Vagina (tissue), 2 donors: ENCODE data around the gene C17orf100. TPM values are rescaled to one million over a fixed set of nuclear protein-coding genes. Genes with fewer than 3 reads are reported as not detected.
A peak's percentile ranks its signal among the peaks of the same experiment; 100 is the strongest.

Source experiments
- DNase-seq, 2 donors: peaks; one replicate each; pipeline ENCODE4 v3.0.0-alpha.2; 2017; ENCODE audit errors: extremely low spot score in 2 of 2
- H3K27ac ChIP-seq: fragments of 200-600 bp; sonication (generic); one replicate; pipeline ENCODE4 v1.5.1; 2019
- H3K27me3 ChIP-seq: fragments of 200-600 bp; sonication (generic); one replicate; pipeline ENCODE4 v1.5.1; 2019
- H3K36me3 ChIP-seq, 2 donors: fragments of 200-600 bp; sonication (generic); one replicate each; pipeline ENCODE4 v1.5.1; 2017 to 2019
- H3K4me1 ChIP-seq: fragments of 200-600 bp; sonication (generic); one replicate; pipeline ENCODE4 v1.5.1; 2019
- H3K4me3 ChIP-seq, 2 donors: fragments of 200-600 bp; sonication (generic); 1 replicate in 1 of 2; 2 replicates in 1 of 2; pipeline ENCODE4 v1.5.1; 2016 to 2019
- H3K9me3 ChIP-seq: fragments of 200-600 bp; sonication (generic); one replicate; pipeline ENCODE4 v1.5.1; 2019
- POLR2A ChIP-seq, 2 donors: fragments of 450-650 bp; IDR thresholded peaks; one replicate each; pipeline ENCODE4 v1.6.1; 2017; ENCODE audit warnings: antibody characterized with exemption in 2 of 2, mild to moderate bottlenecking in 2 of 2, moderate library complexity in 2 of 2
- POLR2AphosphoS5 ChIP-seq, 2 donors: sonication (generic); formaldehyde crosslinking; IDR thresholded peaks; one replicate each; pipeline ENCODE4 v1.9.0; 2017; ENCODE audit warnings: antibody characterized with exemption in 2 of 2, mild to moderate bottlenecking in 2 of 2, low read depth in 1 of 2; ENCODE audit not compliant: insufficient read depth in 1 of 2
- intact Hi-C: fragments of 100-400 bp; cut with DNase I; formaldehyde crosslinking; loops from one replicate; pipeline ENCODE4 v1.15.1; 2023
- total RNA-seq: library from RNA; depleted of rRNA; stranded (reverse); fragments of >200 nt; gene quantifications from one replicate; pipeline ENCODE4 v1.2.3, GENCODE V29; 2016
- TF ChIP-seq, protein P1 (sequence below), 3 experiments: fragments of 450-650 bp in 2 of 3; fragments of 200-600 bp in 1 of 3; sonication (generic) in 1 of 3; IDR thresholded peaks; one replicate each; pipeline ENCODE4 v1.5.1; 2017 to 2019; ENCODE audit warnings: antibody characterized with exemption in 3 of 3, mild to moderate bottlenecking in 2 of 3, moderate library complexity in 2 of 3

Gene C17orf100
- total RNA-seq: 3.2 TPM

DNA sequence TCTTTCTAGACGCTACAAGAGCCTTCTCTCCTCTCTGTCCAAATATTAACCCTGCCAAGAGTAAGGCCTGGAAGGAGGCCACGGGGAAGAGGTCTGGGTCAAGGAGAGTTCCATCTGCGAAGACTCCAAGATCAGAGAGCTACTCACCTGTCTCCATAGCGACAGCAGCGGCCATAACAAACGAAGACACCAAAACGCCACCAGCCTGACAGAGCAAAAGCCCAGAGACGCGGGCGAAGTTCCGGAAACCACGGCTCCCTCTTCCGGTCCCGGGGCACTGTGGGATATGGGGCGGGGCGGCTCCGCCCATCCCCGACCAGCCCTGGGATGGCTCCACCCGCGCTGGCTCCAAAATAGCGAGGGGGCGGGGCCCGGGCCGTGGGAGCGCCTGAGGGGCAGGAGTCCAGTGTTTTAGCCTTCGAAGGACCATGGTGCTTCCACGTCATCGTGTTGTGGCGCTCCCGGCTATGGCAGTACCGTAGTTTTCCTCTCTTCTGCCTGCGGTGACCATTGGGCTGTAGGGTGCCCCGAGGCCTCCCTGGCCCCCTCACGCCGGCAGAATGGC lies at the start of gene C17orf100, which contains the start of gene MED31:
C17orf100 (plus strand) TSS at position 409 of the 565 bp plus-strand sequence; CDS start at position 561, 152 bp downstream.
MED31 (minus strand) TSS at position 252 of the 565 bp plus-strand sequence; CDS start at position 175, 77 bp downstream.
- no peaks in the 10 kb centered on the region for H3K9me3 ChIP-seq
- peaks cover 39% of the 10 kb centered on the region for H3K4me1 ChIP-seq
- peak in 1 of 2 donors; percentile 90 for DNase-seq
- TF ChIP-seq, protein P1, sequence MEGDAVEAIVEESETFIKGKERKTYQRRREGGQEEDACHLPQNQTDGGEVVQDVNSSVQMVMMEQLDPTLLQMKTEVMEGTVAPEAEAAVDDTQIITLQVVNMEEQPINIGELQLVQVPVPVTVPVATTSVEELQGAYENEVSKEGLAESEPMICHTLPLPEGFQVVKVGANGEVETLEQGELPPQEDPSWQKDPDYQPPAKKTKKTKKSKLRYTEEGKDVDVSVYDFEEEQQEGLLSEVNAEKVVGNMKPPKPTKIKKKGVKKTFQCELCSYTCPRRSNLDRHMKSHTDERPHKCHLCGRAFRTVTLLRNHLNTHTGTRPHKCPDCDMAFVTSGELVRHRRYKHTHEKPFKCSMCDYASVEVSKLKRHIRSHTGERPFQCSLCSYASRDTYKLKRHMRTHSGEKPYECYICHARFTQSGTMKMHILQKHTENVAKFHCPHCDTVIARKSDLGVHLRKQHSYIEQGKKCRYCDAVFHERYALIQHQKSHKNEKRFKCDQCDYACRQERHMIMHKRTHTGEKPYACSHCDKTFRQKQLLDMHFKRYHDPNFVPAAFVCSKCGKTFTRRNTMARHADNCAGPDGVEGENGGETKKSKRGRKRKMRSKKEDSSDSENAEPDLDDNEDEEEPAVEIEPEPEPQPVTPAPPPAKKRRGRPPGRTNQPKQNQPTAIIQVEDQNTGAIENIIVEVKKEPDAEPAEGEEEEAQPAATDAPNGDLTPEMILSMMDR (IDR thresholded peaks at IDR 0.05): no peak
- peak; percentile 91 to 98 for TF ChIP-seq POLR2AphosphoS5 (IDR thresholded peaks at IDR 0.05; ENCODE audit: insufficient read depth in 1 of 2, low read depth in 1 of 2)
- peak in 1 of 2 donors; percentile 35 for TF ChIP-seq POLR2A (IDR thresholded peaks at IDR 0.05)
- H3K27ac ChIP-seq: peak within 1 kb of the TSS; percentile 75
- peaks cover 3% of the 10 kb centered on the region for H3K27me3 ChIP-seq
- intact Hi-C loops: no loop called here
- H3K36me3 ChIP-seq: peaks cover 0 to 16% of the 10 kb centered on the region in 2 donors
- H3K4me3 ChIP-seq: peak within 1 kb of the TSS; percentile 65 to 73

DNA sequence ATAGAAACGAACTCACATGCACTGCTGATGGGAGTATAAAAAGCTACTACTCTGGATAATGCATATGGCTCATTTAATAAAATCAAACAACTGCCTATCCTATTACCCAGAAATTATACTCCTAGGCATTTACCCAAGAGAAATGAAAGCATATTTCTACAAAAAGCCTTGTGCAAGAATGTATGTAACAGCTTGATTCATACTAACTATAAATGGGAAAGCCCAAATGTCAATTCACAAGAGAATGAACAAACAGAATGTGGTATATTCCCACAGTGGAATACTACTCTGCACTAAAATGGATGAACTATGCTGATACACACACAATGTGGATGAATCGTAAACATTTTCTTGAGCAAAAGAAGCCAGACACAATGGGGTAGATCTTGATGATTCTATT lies 49.4 kb upstream of the C17orf100 start:
- intact Hi-C loops: no loop called here
- Histone ChIP-seq H3K9me3 (no peaks in the 10 kb centered on the region), H3K4me3 (no peak overlapping the region), H3K4me1 (peaks cover 6% of the 10 kb centered on the region), H3K27ac (no peak overlapping the region), H3K36me3 (peaks cover 0 to 30% of the 10 kb centered on the region in 2 donors), H3K27me3 (no peaks in the 10 kb centered on the region)
- TF ChIP-seq POLR2AphosphoS5 (IDR thresholded peaks at IDR 0.05; ENCODE audit: insufficient read depth in 1 of 2, low read depth in 1 of 2) (no peak), POLR2A (IDR thresholded peaks at IDR 0.05) (no peak)
- TF ChIP-seq, protein P1 (IDR thresholded peaks at IDR 0.05): no peak
- no peak for DNase-seq

DNA sequence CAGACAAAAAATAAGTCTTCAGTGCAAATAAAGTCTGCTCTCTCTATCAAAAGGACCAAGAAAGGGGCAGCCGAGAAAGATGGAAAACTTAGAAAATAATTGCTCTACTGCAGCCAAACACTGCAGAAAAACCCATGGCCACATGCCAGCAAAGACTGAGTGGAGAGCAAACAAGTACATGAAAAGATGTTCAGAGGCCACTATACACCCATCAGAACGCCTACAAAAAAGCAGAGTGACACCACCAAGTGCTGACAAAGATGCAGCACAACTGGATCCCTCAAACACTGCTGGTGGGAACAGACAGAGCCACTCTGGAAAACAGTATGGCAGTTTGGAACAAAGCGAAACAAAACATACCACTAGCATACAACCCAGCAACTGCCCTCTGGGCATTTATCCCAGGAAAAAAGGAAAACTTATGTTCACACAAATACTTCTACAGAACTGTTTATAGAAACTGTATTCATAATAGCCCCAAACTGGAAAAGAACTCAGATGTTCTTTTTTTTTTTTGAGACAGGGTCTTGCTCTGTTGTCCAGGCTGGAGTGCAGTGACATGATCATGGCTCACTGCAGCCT lies 47.7 kb upstream of the C17orf100 start:
- Histone ChIP-seq H3K27me3 (no peaks in the 10 kb centered on the region), H3K36me3 (peaks cover 0 to 43% of the 10 kb centered on the region in 2 donors), H3K4me3 (no peak overlapping the region), H3K9me3 (no peaks in the 10 kb centered on the region), H3K27ac (no peak overlapping the region), H3K4me1 (peaks cover under 1% of the 10 kb centered on the region)
- TF ChIP-seq POLR2AphosphoS5 (IDR thresholded peaks at IDR 0.05; ENCODE audit: insufficient read depth in 1 of 2, low read depth in 1 of 2) (no peak), POLR2A (IDR thresholded peaks at IDR 0.05) (no peak)
- TF ChIP-seq, protein P1 (IDR thresholded peaks at IDR 0.05): no peak
- intact Hi-C loops: no loop called here
- no peak for DNase-seq

DNA sequence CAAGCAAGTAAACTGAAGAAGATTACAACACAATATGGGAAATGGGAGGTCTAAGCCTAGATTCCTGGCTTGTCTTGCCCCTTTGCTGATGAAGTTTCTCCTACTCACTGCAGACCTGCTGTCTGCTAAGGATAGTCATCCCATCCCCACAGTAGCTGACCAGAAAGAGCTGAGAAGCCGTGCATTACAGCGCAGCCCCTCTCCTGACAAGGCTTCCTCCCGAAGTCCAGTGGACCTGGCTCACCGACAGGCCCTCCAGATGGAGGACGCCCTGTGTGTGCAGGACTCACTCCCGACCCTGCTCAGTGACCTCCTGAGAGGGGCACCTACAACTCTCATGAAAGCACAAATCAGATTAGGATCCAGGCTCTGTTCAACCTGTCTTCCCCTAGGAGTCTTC lies 46.4 kb upstream of the C17orf100 start:
- TF ChIP-seq, protein P1 (IDR thresholded peaks at IDR 0.05): no peak
- TF ChIP-seq POLR2AphosphoS5 (IDR thresholded peaks at IDR 0.05; ENCODE audit: insufficient read depth in 1 of 2, low read depth in 1 of 2) (no peak), POLR2A (IDR thresholded peaks at IDR 0.05) (no peak)
- Histone ChIP-seq H3K4me1 (no peaks in the 10 kb centered on the region), H3K27ac (no peak overlapping the region), H3K27me3 (no peaks in the 10 kb centered on the region), H3K4me3 (no peak overlapping the region), H3K9me3 (no peaks in the 10 kb centered on the region), H3K36me3 (peaks cover 0 to 52% of the 10 kb centered on the region in 2 donors)
- no peak for DNase-seq
- intact Hi-C loops: no loop called here

DNA sequence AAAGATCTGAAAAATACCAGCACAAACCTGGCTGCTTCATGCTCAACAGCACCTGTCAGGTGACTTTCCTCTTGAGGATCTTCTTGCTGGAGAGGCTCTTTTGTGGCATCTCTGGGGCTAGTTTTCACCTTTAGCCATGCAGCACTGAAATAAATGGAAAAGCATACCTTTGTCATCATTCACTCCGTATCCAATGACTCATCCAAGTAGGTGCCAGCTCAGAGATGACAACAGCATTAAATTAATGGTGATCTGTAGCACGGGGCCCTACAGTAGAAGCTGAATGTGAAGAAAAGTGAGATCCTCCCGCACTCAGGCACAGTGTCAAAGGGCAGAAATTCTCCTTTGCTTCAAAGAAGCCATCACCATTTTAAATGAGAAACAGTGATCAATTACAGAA lies 43.2 kb upstream of the C17orf100 start:
- H3K4me1 ChIP-seq: no peaks in the 10 kb centered on the region
- peaks cover 0 to 64% of the 10 kb centered on the region in 2 donors for H3K36me3 ChIP-seq
- no peak overlapping the region for H3K27ac ChIP-seq
- no peak overlapping the region for H3K4me3 ChIP-seq
- DNase-seq: no peak
- no peaks in the 10 kb centered on the region for H3K9me3 ChIP-seq
- TF ChIP-seq POLR2AphosphoS5 (IDR thresholded peaks at IDR 0.05; ENCODE audit: insufficient read depth in 1 of 2, low read depth in 1 of 2): no peak
- TF ChIP-seq POLR2A (IDR thresholded peaks at IDR 0.05): no peak
- TF ChIP-seq, protein P1 (IDR thresholded peaks at IDR 0.05): no peak
- intact Hi-C loops: no loop called here
- H3K27me3 ChIP-seq: no peaks in the 10 kb centered on the region
